ENCODE measurements around the gene PLAGL1.

Gene PLAGL1

DNA sequence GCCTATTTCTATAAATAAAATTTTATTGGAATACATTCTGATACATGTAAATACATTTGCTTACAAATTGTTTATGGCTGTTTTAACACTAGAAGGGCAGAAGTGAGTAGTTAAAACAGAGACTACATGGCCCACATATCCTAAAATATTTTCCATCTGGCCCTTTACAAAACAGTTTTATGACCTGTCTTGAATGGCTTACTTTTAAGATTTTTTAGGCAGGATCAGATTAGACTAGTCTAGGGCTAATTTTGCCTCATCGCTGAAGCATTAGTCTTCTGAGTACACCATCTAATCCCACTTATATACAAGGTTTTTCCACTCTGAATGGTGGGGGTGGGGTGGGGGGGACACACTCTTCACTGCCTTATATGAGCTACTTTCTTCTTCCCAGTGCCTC, 27.1 kb downstream of the PLAGL1 start:
- H2AFZ ChIP-seq (ENCODE audit: low read depth): no peak overlapping the region
- no peaks in the 10 kb centered on the region for H3K4me1 ChIP-seq (ENCODE audit: low read depth, poor library complexity, severe bottlenecking)
- H3K27me3 ChIP-seq (ENCODE audit: insufficient read depth, low read depth): no peaks in the 10 kb centered on the region
- no peak overlapping the region for H3K4me2 ChIP-seq
- H3K9ac ChIP-seq: no peak overlapping the region
- H3K36me3 ChIP-seq (ENCODE audit: insufficient read depth): no peaks in the 10 kb centered on the region
- TF ChIP-seq, protein P1, sequence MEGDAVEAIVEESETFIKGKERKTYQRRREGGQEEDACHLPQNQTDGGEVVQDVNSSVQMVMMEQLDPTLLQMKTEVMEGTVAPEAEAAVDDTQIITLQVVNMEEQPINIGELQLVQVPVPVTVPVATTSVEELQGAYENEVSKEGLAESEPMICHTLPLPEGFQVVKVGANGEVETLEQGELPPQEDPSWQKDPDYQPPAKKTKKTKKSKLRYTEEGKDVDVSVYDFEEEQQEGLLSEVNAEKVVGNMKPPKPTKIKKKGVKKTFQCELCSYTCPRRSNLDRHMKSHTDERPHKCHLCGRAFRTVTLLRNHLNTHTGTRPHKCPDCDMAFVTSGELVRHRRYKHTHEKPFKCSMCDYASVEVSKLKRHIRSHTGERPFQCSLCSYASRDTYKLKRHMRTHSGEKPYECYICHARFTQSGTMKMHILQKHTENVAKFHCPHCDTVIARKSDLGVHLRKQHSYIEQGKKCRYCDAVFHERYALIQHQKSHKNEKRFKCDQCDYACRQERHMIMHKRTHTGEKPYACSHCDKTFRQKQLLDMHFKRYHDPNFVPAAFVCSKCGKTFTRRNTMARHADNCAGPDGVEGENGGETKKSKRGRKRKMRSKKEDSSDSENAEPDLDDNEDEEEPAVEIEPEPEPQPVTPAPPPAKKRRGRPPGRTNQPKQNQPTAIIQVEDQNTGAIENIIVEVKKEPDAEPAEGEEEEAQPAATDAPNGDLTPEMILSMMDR (conservative IDR thresholded peaks at IDR 0.05; ENCODE audit: low read depth, low read length): no peak
- H3K27ac ChIP-seq: no peak overlapping the region
- no peak overlapping the region for H3K4me3 ChIP-seq (IDR thresholded peaks at IDR 0.05; ENCODE audit: insufficient read depth, low read depth, low read length)
- H4K20me1 ChIP-seq (ENCODE audit: insufficient read depth): no peaks in the 10 kb centered on the region
- no peaks in the 10 kb centered on the region for H3K79me2 ChIP-seq (ENCODE audit: insufficient read depth, low read depth)

DNA sequence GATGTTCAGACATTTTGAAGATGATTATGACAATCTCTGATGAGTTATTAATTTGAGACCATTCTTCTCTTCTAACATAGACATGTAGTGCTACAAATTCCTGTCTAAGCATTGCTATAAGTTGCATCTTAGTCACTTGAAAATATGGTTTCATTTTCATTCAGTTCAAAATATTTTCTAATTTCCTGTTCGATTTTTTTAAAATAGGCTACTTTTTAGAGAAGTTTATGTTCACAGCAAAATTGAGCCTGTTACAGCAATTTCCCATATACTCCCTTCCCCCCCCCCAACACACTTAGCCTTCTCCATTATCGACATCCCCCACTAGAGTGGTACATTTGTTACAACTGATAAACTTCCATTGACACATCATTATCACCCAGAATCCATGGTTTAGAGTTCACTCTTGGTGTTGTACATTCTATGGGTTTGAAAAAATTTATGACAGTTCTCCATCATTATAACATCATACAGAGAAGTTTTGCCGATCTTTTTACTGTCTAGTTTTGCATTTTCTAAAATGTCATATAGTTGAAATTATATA, 31.2 kb downstream of the PLAGL1 start:
- TF ChIP-seq, protein P1 (conservative IDR thresholded peaks at IDR 0.05; ENCODE audit: low read depth, low read length): no peak
- Histone ChIP-seq H3K4me2 (no peak overlapping the region), H3K79me2 (ENCODE audit: insufficient read depth, low read depth) (no peaks in the 10 kb centered on the region), H3K4me3 (IDR thresholded peaks at IDR 0.05; ENCODE audit: insufficient read depth, low read depth, low read length) (no peak overlapping the region), H3K27ac (no peak overlapping the region), H3K27me3 (ENCODE audit: insufficient read depth, low read depth) (no peaks in the 10 kb centered on the region), H2AFZ (ENCODE audit: low read depth) (no peak overlapping the region), H3K36me3 (ENCODE audit: insufficient read depth) (no peaks in the 10 kb centered on the region), H3K9ac (no peak overlapping the region), H3K4me1 (ENCODE audit: low read depth, poor library complexity, severe bottlenecking) (no peaks in the 10 kb centered on the region), H4K20me1 (ENCODE audit: insufficient read depth) (no peaks in the 10 kb centered on the region)

DNA sequence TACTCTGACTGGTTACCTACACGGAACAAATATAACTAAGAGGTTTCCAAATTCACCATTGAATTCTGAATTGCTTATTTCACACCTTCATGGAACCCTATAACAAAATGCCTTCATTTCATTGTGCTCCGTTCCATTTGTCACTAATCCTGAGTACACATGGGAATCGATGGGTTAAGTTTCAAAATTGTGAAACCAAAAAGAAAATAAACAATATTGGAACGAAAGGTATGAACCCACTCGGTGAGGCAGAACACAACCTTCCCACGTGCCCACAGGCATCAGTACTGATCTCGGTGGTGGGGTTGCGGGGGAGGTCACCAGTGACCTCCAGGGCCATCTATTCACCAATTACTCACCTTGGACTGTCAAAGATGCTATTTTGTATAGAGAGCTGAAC, 34.0 kb downstream of the PLAGL1 start:
- TF ChIP-seq, protein P1 (conservative IDR thresholded peaks at IDR 0.05; ENCODE audit: low read depth, low read length): no peak
- H3K4me1 ChIP-seq (ENCODE audit: low read depth, poor library complexity, severe bottlenecking): no peaks in the 10 kb centered on the region
- no peaks in the 10 kb centered on the region for H3K36me3 ChIP-seq (ENCODE audit: insufficient read depth)
- H3K79me2 ChIP-seq (ENCODE audit: insufficient read depth, low read depth): no peaks in the 10 kb centered on the region
- H2AFZ ChIP-seq (ENCODE audit: low read depth): no peak overlapping the region
- no peaks in the 10 kb centered on the region for H4K20me1 ChIP-seq (ENCODE audit: insufficient read depth)
- H3K4me3 ChIP-seq (IDR thresholded peaks at IDR 0.05; ENCODE audit: insufficient read depth, low read depth, low read length): no peak overlapping the region
- no peaks in the 10 kb centered on the region for H3K27me3 ChIP-seq (ENCODE audit: insufficient read depth, low read depth)
- no peak overlapping the region for H3K27ac ChIP-seq
- H3K4me2 ChIP-seq: no peak overlapping the region
- no peak overlapping the region for H3K9ac ChIP-seq

DNA sequence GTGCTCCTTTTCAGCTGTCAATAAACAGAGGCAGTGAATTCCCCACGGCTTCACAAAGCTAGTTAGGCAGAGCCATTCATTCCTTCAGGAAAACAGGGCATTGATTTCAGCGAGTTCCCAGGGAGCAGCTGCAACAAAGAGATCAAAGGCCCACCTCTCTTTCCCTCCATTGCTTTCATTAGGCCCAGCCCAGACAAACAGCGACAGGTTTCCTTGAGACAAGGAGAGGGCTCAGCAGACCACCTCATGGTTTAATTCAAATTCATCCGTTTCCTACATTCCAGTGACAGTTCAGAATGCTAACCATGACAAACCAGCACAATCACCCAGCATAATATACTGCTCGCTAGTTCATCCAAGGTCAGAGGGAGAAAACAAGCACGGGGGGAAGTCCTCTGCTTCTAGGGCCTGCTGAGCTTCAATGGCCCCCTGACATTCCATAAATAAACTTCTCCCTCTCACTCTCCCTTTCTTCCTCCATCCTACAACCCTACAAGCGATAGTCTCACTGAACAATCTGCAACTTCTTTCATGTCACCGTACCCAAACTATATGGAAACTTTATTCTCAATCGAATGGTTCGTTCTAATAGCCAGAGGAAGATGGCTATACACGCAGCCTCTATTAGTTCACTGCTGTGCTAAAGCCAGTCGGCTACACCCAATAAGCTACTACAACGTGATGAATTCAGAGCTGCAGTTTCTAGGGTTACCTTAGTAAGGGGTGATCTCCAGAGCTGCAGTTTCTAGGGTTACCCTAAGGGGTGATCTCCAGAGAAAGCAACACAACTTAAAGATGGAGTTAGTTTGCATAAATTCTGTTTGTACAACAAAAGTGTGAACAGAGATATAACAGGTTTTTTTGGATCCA, 34.7 kb downstream of the PLAGL1 start:
- Histone ChIP-seq H4K20me1 (ENCODE audit: insufficient read depth) (no peaks in the 10 kb centered on the region), H3K27me3 (ENCODE audit: insufficient read depth, low read depth) (no peaks in the 10 kb centered on the region), H3K36me3 (ENCODE audit: insufficient read depth) (no peaks in the 10 kb centered on the region), H3K79me2 (ENCODE audit: insufficient read depth, low read depth) (no peaks in the 10 kb centered on the region), H3K4me2 (no peak overlapping the region), H3K9ac (no peak overlapping the region), H3K4me1 (ENCODE audit: low read depth, poor library complexity, severe bottlenecking) (no peaks in the 10 kb centered on the region), H3K27ac (no peak overlapping the region), H2AFZ (ENCODE audit: low read depth) (no peak overlapping the region), H3K4me3 (IDR thresholded peaks at IDR 0.05; ENCODE audit: insufficient read depth, low read depth, low read length) (no peak overlapping the region)
- TF ChIP-seq, protein P1 (conservative IDR thresholded peaks at IDR 0.05; ENCODE audit: low read depth, low read length): no peak

All from KMS-11 (cell line).